ENCODE data around the gene FARSB.
A peak's percentile ranks its signal among the peaks of the same experiment; 100 is the strongest.

FARSB gene

DNA sequence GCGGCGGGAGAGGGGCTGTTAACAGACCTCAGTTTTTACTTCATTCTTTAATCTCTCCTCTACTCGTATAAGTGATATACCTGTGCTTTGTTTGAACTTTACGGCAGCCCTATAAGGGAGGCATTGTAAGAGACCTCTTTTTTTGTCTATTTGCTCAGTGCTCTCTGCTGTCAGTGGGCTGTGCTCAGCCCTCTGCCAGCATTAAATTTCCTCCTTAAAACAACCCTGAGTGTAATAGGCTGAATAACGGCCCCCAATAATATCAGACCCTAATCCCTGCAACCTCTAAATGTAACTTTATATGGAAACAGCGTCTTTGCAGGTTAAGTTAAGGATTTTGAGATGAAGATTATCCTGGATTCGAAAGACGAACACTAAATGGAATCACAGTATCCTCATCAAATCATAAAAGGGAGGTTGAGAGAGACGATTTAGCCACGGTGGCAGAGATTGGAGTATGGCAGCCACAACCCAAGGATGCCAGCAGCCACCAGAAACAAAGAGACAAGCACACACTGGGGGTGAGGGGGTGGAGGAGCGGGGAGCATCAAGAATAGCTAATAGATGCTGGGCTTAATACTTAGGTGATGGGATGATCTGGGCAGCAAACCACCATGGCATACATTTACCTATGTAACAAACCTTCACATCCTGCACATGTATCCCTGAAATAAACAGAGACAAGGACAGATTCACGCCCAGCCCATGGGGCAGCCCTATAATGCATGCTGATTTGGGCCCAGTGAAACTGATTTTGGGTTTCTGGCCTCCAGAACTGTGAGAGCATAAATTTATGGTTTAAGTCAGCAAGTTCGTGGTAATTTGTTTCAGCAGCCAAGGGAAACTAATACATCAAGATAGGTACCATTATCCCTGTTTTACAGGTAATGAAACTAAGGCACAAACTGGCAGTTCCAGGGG lies 894 bp upstream of the FARSB start:
- H3K4me3 ChIP-seq (ENCODE audit: low read depth in 1 of 2, low read length in 2 of 2), result peak overlapping the region; percentile 97 to 98
- peak overlapping the region; percentile 99 for H3K27ac ChIP-seq (ENCODE audit: low read length)
- no peaks in the 10 kb centered on the region for H3K36me3 ChIP-seq (ENCODE audit: control insufficient read depth in 1 of 2, insufficient read depth in 2 of 2, low read length in 2 of 2)
- no peaks in the 10 kb centered on the region for H3K9me3 ChIP-seq (ENCODE audit: control insufficient read depth in 1 of 2, low read length in 2 of 2)
- H3K27me3 ChIP-seq (ENCODE audit: low read depth, low read length), result no peaks in the 10 kb centered on the region
- peaks cover 12 to 17% of the 10 kb centered on the region in 2 donors for H3K4me1 ChIP-seq (ENCODE audit: control insufficient read depth in 1 of 2, insufficient read depth in 2 of 2, low read length in 2 of 2)

DNA sequence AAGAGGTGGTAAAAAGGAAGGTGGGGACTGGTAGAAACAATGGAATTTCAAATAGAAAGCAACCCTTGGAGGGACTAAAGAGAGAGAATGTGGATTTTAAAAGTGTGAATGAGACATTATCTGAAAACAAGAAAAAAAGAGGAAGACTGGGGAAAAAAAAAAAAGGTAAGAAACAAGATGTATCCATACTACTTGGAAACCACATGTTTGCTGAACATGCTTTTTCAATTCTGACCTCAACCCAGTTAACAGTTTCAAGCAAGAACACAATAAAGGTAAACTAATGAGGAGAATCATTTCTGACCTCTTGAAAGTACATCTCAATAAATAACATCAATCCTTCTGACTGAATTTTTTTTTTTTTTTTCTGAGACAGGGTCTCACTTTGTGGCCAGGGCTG lies 2.6 kb downstream of the FARSB start:
- peaks cover 12 to 17% of the 10 kb centered on the region in 2 donors for H3K4me1 ChIP-seq (ENCODE audit: control insufficient read depth in 1 of 2, insufficient read depth in 2 of 2, low read length in 2 of 2)
- H3K27me3 ChIP-seq (ENCODE audit: low read depth, low read length), result no peaks in the 10 kb centered on the region
- H3K9me3 ChIP-seq (ENCODE audit: control insufficient read depth in 1 of 2, low read length in 2 of 2), result no peaks in the 10 kb centered on the region
- H3K27ac ChIP-seq (ENCODE audit: low read length), result peak overlapping the region; percentile 33
- H3K36me3 ChIP-seq (ENCODE audit: control insufficient read depth in 1 of 2, insufficient read depth in 2 of 2, low read length in 2 of 2), result peaks cover 2 to 4% of the 10 kb centered on the region in 2 donors
- H3K4me3 ChIP-seq (ENCODE audit: low read depth in 1 of 2, low read length in 2 of 2), result peak overlapping the region in 1 of 2 donors; percentile 5

DNA sequence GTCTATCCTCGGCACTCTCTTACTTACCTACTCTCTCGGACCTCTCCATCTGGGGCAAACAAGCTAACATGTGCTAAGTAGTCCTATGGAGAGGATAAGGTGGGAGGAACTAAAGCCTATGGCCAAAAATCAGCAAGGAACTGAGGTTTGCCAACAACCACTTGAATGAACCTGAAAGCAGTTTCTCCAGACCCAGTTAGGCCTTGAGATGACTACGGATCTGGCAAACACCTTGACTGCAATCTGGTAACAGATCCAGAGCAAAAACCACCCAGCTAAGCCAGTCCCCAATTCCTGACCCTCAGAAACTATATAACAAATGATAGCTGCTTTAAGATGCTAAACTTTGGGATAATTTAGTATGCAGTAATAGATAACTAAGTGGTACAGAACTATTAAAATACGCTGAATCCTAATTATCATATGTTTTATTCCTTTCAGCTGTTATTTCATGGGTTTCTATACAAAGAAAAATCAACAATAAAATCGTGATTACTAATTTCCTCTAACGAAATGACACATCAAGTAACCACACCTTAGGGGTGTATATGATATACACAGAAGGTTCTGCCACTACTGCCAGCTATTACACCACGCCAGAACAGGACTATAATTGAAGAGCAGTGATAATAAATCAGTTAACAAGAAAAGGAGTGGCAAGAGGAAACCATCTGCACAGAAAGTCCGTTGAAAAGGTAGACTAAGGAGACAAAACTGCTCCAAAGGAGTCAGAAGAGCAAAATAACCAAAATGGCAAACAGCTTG lies 3.2 kb downstream of the FARSB start:
- Histone ChIP-seq H3K36me3 (ENCODE audit: control insufficient read depth in 1 of 2, insufficient read depth in 2 of 2, low read length in 2 of 2) (peaks cover 7% of the 10 kb centered on the region in 2 donors), H3K4me3 (ENCODE audit: low read depth in 1 of 2, low read length in 2 of 2) (peak overlapping the region in 1 of 2 donors; percentile 5), H3K4me1 (ENCODE audit: control insufficient read depth in 1 of 2, insufficient read depth in 2 of 2, low read length in 2 of 2) (peaks cover 12 to 17% of the 10 kb centered on the region in 2 donors), H3K27me3 (ENCODE audit: low read depth, low read length) (no peaks in the 10 kb centered on the region), H3K27ac (ENCODE audit: low read length) (peak overlapping the region; percentile 47), H3K9me3 (ENCODE audit: control insufficient read depth in 1 of 2, low read length in 2 of 2) (no peaks in the 10 kb centered on the region)

DNA sequence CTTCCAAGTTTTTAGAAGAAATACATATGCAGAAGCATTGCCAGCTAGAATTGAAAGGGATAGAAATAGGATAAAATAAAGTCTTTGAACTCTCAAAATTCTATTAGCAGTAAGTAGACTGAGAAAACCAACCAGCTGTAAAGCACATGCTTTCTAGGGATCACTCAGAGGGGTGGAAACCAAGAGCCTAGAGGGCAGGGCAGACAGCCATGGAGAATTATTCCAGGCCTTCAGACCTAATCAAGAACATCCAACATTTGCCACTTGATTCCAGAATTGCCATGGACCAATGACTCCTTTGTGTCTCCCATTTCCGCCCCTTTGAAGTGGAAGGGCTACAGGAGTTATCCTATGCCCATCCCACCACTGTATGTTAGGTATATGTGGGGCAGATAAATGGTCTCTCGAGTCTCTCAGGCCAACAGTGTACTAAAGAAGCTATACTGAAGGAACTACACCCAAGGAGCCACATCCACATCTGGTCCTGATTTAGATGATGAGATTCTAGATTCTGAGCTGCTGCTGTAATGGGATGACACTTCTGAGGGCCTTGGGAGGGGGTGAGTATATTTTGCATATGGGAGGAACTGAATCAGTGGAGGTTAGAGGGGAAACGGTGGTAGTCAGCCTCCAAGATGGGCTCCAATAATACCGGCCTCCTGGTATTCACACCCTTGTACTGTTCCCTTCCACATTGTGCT lies 4.0 kb downstream of the FARSB start:
- no peaks in the 10 kb centered on the region for H3K9me3 ChIP-seq (ENCODE audit: control insufficient read depth in 1 of 2, low read length in 2 of 2)
- H3K4me1 ChIP-seq (ENCODE audit: control insufficient read depth in 1 of 2, insufficient read depth in 2 of 2, low read length in 2 of 2), result peaks cover 9 to 17% of the 10 kb centered on the region in 2 donors
- H3K27me3 ChIP-seq (ENCODE audit: low read depth, low read length), result no peaks in the 10 kb centered on the region
- H3K27ac ChIP-seq (ENCODE audit: low read length), result peak overlapping the region; percentile 47
- no peak overlapping the region for H3K4me3 ChIP-seq (ENCODE audit: low read depth in 1 of 2, low read length in 2 of 2)
- H3K36me3 ChIP-seq (ENCODE audit: control insufficient read depth in 1 of 2, insufficient read depth in 2 of 2, low read length in 2 of 2), result peaks cover 7 to 11% of the 10 kb centered on the region in 2 donors

DNA sequence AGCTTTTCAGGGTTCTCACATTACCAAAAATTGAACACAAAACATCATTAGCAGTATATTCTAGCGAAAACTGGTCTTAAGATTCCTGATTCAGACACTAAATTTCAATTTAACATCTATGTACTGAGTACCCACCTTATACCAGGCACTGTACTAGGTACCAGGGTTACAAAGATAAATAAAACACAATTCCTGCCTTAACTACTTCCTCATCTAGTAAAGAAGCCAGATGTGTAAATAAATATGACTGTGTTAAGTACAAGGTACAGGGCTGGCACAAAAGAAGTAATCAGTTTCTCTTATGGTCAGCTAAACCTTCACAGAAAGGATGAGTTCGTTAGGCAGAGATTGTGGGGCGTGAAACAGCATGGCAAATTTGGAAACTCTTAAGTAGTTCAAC lies 6.1 kb downstream of the FARSB start:
- Histone ChIP-seq H3K9me3 (ENCODE audit: control insufficient read depth in 1 of 2, low read length in 2 of 2) (no peaks in the 10 kb centered on the region), H3K4me3 (ENCODE audit: low read depth in 1 of 2, low read length in 2 of 2) (no peak overlapping the region), H3K27ac (ENCODE audit: low read length) (no peak overlapping the region), H3K36me3 (ENCODE audit: control insufficient read depth in 1 of 2, insufficient read depth in 2 of 2, low read length in 2 of 2) (peaks cover 12 to 23% of the 10 kb centered on the region in 2 donors), H3K27me3 (ENCODE audit: low read depth, low read length) (no peaks in the 10 kb centered on the region), H3K4me1 (ENCODE audit: control insufficient read depth in 1 of 2, insufficient read depth in 2 of 2, low read length in 2 of 2) (peaks cover 5 to 14% of the 10 kb centered on the region in 2 donors)

DNA sequence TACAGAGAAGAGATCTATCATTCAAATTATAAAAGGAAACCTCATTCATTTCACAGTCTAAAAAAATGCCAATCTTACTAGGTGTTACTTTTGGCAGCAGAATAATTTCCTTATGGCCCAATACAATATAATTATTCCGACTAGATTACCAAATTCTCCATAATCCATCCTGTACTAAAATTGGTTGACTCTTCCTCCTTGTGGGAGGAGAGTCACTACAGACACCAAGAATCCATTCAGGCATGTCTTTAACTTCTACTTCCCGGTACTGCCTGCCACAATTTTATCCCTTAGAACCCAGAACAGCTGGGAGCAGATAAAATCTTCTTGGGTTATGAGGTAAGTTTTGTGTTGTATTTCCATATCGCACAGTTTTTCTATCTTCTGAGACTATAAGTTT lies 9.9 kb downstream of the FARSB start:
- Histone ChIP-seq H3K9me3 (ENCODE audit: control insufficient read depth in 1 of 2, low read length in 2 of 2) (no peaks in the 10 kb centered on the region), H3K4me1 (ENCODE audit: control insufficient read depth in 1 of 2, insufficient read depth in 2 of 2, low read length in 2 of 2) (no peaks in the 10 kb centered on the region), H3K36me3 (ENCODE audit: control insufficient read depth in 1 of 2, insufficient read depth in 2 of 2, low read length in 2 of 2) (peaks cover 31 to 37% of the 10 kb centered on the region in 2 donors)

DNA sequence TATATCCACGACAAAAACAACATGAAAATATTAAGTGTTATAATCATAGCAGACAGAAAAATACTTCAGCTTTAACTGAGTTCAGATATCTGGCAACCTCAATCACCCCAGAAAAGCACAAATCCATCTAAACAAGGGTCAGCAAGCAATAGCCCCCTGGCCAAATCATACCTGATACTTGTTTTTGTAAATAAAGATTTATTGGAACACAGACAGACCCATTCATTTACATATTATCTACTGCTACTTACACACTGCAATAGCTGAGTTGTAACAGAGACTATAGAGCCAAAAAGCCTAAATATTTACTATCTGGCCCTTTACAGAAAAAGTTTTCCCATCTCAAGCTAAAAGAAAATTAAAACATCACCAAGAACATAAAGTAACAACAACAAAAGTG lies 12.8 kb downstream of the FARSB start:
- Histone ChIP-seq H3K9me3 (ENCODE audit: control insufficient read depth in 1 of 2, low read length in 2 of 2) (no peaks in the 10 kb centered on the region), H3K4me1 (ENCODE audit: control insufficient read depth in 1 of 2, insufficient read depth in 2 of 2, low read length in 2 of 2) (no peaks in the 10 kb centered on the region), H3K36me3 (ENCODE audit: control insufficient read depth in 1 of 2, insufficient read depth in 2 of 2, low read length in 2 of 2) (peaks cover 26 to 45% of the 10 kb centered on the region in 2 donors), H3K27ac (ENCODE audit: low read length) (no peak overlapping the region), H3K27me3 (ENCODE audit: low read depth, low read length) (no peaks in the 10 kb centered on the region), H3K4me3 (ENCODE audit: low read depth in 1 of 2, low read length in 2 of 2) (no peak overlapping the region)

More for the DNA sequence above, 9.9 kb downstream of the FARSB start:
- Histone ChIP-seq H3K27me3 (ENCODE audit: low read depth, low read length) (no peaks in the 10 kb centered on the region), H3K27ac (ENCODE audit: low read length) (no peak overlapping the region), H3K4me3 (ENCODE audit: low read depth in 1 of 2, low read length in 2 of 2) (no peak overlapping the region)

DNA sequence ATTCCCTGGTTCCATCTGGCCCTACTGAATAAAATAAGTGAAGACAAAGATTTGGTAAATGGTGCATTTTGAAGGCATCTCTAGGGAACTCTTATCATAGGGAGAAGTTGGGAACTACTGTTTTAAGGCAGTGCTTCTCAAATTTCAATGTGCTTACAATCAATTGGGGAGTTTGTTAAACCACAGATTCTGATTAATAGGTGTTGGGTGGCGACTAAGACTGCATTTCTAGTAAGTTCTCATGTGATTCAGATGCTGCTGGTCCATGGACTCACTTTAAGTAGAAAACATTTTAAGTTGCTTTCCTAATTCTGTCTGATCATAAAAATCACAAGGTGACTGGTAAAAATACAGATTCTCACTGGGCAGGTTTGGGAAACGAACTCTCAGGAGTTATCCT lies 14.6 kb downstream of the FARSB start:
- Histone ChIP-seq H3K4me1 (ENCODE audit: control insufficient read depth in 1 of 2, insufficient read depth in 2 of 2, low read length in 2 of 2) (no peaks in the 10 kb centered on the region), H3K9me3 (ENCODE audit: control insufficient read depth in 1 of 2, low read length in 2 of 2) (no peaks in the 10 kb centered on the region), H3K27me3 (ENCODE audit: low read depth, low read length) (no peaks in the 10 kb centered on the region), H3K36me3 (ENCODE audit: control insufficient read depth in 1 of 2, insufficient read depth in 2 of 2, low read length in 2 of 2) (peaks cover 36 to 52% of the 10 kb centered on the region in 2 donors), H3K4me3 (ENCODE audit: low read depth in 1 of 2, low read length in 2 of 2) (no peak overlapping the region), H3K27ac (ENCODE audit: low read length) (no peak overlapping the region)

DNA sequence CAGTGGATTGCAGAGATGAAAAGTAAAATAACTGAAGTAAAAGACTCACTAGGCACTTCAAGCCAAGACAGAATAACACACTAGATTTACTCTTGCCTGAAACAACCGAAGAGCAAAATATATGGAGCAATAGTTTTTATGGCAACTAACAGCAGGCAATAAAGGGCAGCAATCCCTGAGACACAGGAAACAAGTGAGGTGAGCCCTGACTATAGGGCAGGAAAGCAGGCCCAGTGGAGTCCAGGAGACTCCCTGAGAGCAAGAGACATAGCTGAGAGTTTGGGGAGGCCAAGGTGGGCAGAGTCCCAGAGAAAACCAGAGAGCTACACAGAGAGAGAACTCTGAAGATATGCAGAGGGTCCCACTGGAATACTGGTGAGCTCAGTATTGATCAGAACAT lies 18.8 kb downstream of the FARSB start:
- Histone ChIP-seq H3K4me1 (ENCODE audit: control insufficient read depth in 1 of 2, insufficient read depth in 2 of 2, low read length in 2 of 2) (no peaks in the 10 kb centered on the region), H3K36me3 (ENCODE audit: control insufficient read depth in 1 of 2, insufficient read depth in 2 of 2, low read length in 2 of 2) (peaks cover 24 to 34% of the 10 kb centered on the region in 2 donors), H3K27ac (ENCODE audit: low read length) (no peak overlapping the region), H3K9me3 (ENCODE audit: control insufficient read depth in 1 of 2, low read length in 2 of 2) (no peaks in the 10 kb centered on the region), H3K4me3 (ENCODE audit: low read depth in 1 of 2, low read length in 2 of 2) (no peak overlapping the region), H3K27me3 (ENCODE audit: low read depth, low read length) (no peaks in the 10 kb centered on the region)

DNA sequence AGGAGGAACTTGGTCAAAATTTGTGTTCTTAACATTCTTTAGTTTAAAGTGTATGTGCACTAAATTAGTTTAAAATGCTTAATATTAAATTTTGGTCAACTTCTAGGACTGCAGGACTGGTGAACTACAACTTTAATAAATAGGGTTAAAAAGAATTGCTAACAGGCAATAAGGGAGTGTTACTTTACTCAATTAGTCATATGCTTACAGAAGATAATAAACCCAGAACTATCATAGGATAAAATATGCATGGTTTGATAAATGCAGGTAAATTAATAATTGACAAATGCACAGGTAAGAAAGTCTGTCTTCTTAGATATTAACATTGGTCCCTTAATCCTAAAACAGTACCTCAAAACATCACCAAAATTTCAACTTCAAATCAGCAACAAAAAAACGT lies 20.6 kb downstream of the FARSB start:
- Histone ChIP-seq H3K27me3 (ENCODE audit: low read depth, low read length) (no peaks in the 10 kb centered on the region), H3K4me3 (ENCODE audit: low read depth in 1 of 2, low read length in 2 of 2) (no peak overlapping the region), H3K36me3 (ENCODE audit: control insufficient read depth in 1 of 2, insufficient read depth in 2 of 2, low read length in 2 of 2) (peaks cover 17 to 35% of the 10 kb centered on the region in 2 donors), H3K9me3 (ENCODE audit: control insufficient read depth in 1 of 2, low read length in 2 of 2) (no peaks in the 10 kb centered on the region), H3K4me1 (ENCODE audit: control insufficient read depth in 1 of 2, insufficient read depth in 2 of 2, low read length in 2 of 2) (no peaks in the 10 kb centered on the region), H3K27ac (ENCODE audit: low read length) (no peak overlapping the region)

DNA sequence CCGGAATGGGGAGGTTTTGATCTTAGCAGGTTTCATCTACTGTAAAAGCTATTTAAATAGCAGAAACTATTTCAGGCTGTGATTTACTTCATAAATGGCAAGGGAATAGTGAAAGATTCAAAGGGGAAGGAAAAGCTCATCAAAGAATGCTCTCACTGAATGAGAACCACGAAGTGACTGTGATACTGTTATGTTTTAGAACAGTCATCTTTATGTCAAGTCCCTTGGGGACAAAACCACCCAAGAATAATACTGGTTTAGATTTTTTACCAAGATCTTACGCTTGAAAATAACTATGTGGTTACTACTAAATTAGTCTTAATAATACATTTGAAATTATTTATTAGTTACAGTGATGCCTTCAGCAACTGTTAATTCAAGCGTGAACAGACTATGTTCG lies 28.1 kb downstream of the FARSB start:
- H3K36me3 ChIP-seq (ENCODE audit: control insufficient read depth in 1 of 2, insufficient read depth in 2 of 2, low read length in 2 of 2), result peaks cover 32 to 52% of the 10 kb centered on the region in 2 donors
- no peak overlapping the region for H3K4me3 ChIP-seq (ENCODE audit: low read depth in 1 of 2, low read length in 2 of 2)
- H3K4me1 ChIP-seq (ENCODE audit: control insufficient read depth in 1 of 2, insufficient read depth in 2 of 2, low read length in 2 of 2), result peaks cover 0 to under 1% of the 10 kb centered on the region in 2 donors
- H3K27me3 ChIP-seq (ENCODE audit: low read depth, low read length), result no peaks in the 10 kb centered on the region
- no peak overlapping the region for H3K27ac ChIP-seq (ENCODE audit: low read length)
- H3K9me3 ChIP-seq (ENCODE audit: control insufficient read depth in 1 of 2, low read length in 2 of 2), result no peaks in the 10 kb centered on the region

All from muscle layer of duodenum (tissue), 2 donors.